CD4-positive, alpha-beta T cell (primary cell): ENCODE data around the gene DCP1A. TPM values are rescaled to one million over a fixed set of nuclear protein-coding genes. Genes with fewer than 3 reads are reported as not detected.

Source experiments
- ATAC-seq: fragments of 200-7000 bp; cut with Tn5 transposase; one replicate; pipeline ENCODE4 v1.10.0; 2022; ENCODE audit warnings: mild to moderate bottlenecking; ENCODE audit not compliant: poor library complexity
- CTCF ChIA-PET: fragments of 350-600 bp; sonication (Branson Sonifier 250); formaldehyde crosslinking; loops from one replicate; lab custom pipeline; 2021; ENCODE audit warnings: antibody characterized with exemption, inconsistent platforms; lab: Charles Lee
- POLR2A ChIA-PET: fragments of 350-600 bp; sonication (Branson Sonifier 250); formaldehyde crosslinking; loops from one replicate; lab custom pipeline; 2021; ENCODE audit warnings: antibody characterized with exemption, inconsistent platforms; lab: Charles Lee
- DNase-seq, 14 experiments: peaks; one replicate each; pipeline ENCODE4 v3.0.0-alpha.2; 2013 to 2020; ENCODE audit warnings: mixed read lengths in 2 of 14
- H3K27ac ChIP-seq, 2 donors: one replicate each; pipeline versions ENCODE4 v1.5.1 to v1.7.0; 2013; ENCODE audit warnings: low read length in 2 of 2, low read depth in 1 of 2, mild to moderate bottlenecking in 1 of 2
- H3K27me3 ChIP-seq, 2 experiments: 1 replicate in 1 of 2; 2 replicates in 1 of 2; pipeline versions ENCODE4 v1.6.1 to v1.7.0; 2013; ENCODE audit warnings: low read length in 2 of 2, control low read depth in 1 of 2, mild to moderate bottlenecking in 1 of 2, moderate library complexity in 1 of 2; ENCODE audit not compliant: insufficient read depth in 2 of 2, control insufficient read depth in 1 of 2
- H3K36me3 ChIP-seq: one replicate; pipeline ENCODE4 v1.6.1; 2013; ENCODE audit warnings: low read length, control low read depth; ENCODE audit not compliant: insufficient read depth
- H3K4me1 ChIP-seq: one replicate; pipeline ENCODE4 v1.6.1; 2013; ENCODE audit warnings: low read length, control low read depth; ENCODE audit not compliant: insufficient read depth
- H3K4me3 ChIP-seq: one replicate; pipeline ENCODE4 v1.5.1; 2013; ENCODE audit warnings: mild to moderate bottlenecking, low read length, moderate library complexity
- H3K9me3 ChIP-seq, 2 experiments: 1 replicate in 1 of 2; 2 replicates in 1 of 2; pipeline versions ENCODE4 v1.6.1 to v1.7.0; 2013; ENCODE audit warnings: low read length in 2 of 2, mild to moderate bottlenecking in 2 of 2, control low read depth in 1 of 2, moderate library complexity in 1 of 2; ENCODE audit not compliant: control insufficient read depth in 1 of 2, insufficient read depth in 1 of 2
- H3K27ac Mint-ChIP-seq: one replicate; pipeline ENCODE4 v1.8.0; 2020; ENCODE audit warnings: mixed read lengths
- H3K27me3 Mint-ChIP-seq: one replicate; pipeline ENCODE4 v1.8.0; 2021; ENCODE audit warnings: mixed read lengths
- H3K36me3 Mint-ChIP-seq: one replicate; pipeline ENCODE4 v1.8.0; 2021; ENCODE audit warnings: low read depth, mixed read lengths
- H3K4me1 Mint-ChIP-seq: one replicate; pipeline ENCODE4 v1.8.0; 2021; ENCODE audit warnings: low read depth, mixed read lengths
- H3K4me3 Mint-ChIP-seq: one replicate; pipeline ENCODE4 v1.8.0; 2020; ENCODE audit warnings: mild to moderate bottlenecking, mixed read lengths
- H3K9me3 Mint-ChIP-seq: one replicate; pipeline ENCODE4 v1.8.0; 2020; ENCODE audit warnings: mixed read lengths
- intact Hi-C, 2 experiments: fragments of 100-400 bp; cut with DNase I in 1 of 2; cut with micrococcal nuclease in 1 of 2; formaldehyde crosslinking; loops; one replicate each; pipeline versions ENCODE4 v1.15.1 to v1.9.0; 2023 to 2025; cut with DNase I, micrococcal nuclease
- total RNA-seq, 174 experiments: library from RNA in 2 of 174; stranded (reverse) in 2 of 174; gene quantifications; one replicate each; pipeline ENCODE4 v1.2.3 and lab custom pipeline; 2021 to 2026
- TF ChIP-seq, protein P1 (sequence below): fragments of 200-600 bp; IDR thresholded peaks from one replicate; pipeline ENCODE4 v1.8.0; 2022; ENCODE audit warnings: antibody characterized with exemption, mild to moderate bottlenecking

DCP1A gene
- total RNA-seq, 2 experiments from 2014 or later = 58.9 to 60.1 TPM

DNA sequence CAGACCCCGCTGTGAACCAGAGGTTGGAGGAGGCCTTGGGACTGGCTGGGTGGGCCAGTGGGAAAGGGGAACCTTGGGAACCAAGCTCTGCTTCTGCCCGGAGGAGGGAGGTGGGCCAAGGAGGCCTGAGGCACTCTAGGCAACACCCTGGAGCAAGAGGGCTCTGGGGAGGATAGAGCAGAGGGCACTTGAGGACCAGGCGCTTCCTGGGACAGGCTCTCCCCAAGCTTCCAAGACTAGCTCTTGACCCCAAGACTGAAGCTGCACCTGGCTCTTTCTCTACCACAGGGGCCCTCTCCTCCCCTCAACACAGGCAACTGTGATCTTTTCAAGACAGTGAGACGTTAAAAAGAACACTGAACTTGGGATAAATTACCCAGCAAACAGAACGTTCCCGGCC lies 111.8 kb downstream of the DCP1A start:
- ChIA-PET CTCF (no interaction called here), POLR2A (no interaction called here)
- TF ChIP-seq, protein P1, sequence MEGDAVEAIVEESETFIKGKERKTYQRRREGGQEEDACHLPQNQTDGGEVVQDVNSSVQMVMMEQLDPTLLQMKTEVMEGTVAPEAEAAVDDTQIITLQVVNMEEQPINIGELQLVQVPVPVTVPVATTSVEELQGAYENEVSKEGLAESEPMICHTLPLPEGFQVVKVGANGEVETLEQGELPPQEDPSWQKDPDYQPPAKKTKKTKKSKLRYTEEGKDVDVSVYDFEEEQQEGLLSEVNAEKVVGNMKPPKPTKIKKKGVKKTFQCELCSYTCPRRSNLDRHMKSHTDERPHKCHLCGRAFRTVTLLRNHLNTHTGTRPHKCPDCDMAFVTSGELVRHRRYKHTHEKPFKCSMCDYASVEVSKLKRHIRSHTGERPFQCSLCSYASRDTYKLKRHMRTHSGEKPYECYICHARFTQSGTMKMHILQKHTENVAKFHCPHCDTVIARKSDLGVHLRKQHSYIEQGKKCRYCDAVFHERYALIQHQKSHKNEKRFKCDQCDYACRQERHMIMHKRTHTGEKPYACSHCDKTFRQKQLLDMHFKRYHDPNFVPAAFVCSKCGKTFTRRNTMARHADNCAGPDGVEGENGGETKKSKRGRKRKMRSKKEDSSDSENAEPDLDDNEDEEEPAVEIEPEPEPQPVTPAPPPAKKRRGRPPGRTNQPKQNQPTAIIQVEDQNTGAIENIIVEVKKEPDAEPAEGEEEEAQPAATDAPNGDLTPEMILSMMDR = no peak
- ATAC-seq (no peak), DNase-seq (no peak)
- no peak overlapping the region for H3K4me3 ChIP-seq
- no peaks in the 10 kb centered on the region for H3K9me3 Mint-ChIP-seq
- peaks cover 91% of the 10 kb centered on the region for H3K36me3 ChIP-seq
- H3K27me3 Mint-ChIP-seq = no peaks in the 10 kb centered on the region
- no peaks in the 10 kb centered on the region for H3K9me3 ChIP-seq
- no peak overlapping the region for H3K27ac Mint-ChIP-seq
- H3K4me1 ChIP-seq = peaks cover 3% of the 10 kb centered on the region
- no peak overlapping the region for H3K4me3 Mint-ChIP-seq
- H3K4me1 Mint-ChIP-seq = no peaks in the 10 kb centered on the region
- H3K36me3 Mint-ChIP-seq = peaks cover 80% of the 10 kb centered on the region
- H3K27ac ChIP-seq = no peak overlapping the region
- intact Hi-C loops = no loop called here
- H3K27me3 ChIP-seq = no peaks in the 10 kb centered on the region

DNA sequence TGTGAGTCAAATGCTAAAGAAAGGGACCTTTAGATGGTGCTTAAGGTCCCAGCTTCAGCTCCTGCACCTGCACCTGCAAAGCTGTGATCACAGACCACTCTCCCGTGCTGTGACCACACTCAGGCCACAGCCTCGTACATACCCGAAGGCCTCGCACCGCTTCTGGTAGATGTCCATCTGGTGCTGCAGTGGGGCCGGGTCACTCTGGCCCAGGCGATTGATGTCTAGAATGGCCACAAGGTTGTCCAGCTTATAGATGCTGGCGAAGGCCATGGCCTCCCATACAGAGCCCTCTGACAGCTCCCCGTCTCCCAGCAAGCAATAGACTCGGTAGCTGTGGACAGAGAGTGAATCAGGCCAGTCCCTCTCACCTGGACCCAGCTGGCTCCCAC lies 112.5 kb downstream of the DCP1A start:
- CTCF ChIA-PET = no interaction called here
- H3K27me3 ChIP-seq = no peaks in the 10 kb centered on the region
- Mint-ChIP-seq H3K27ac (no peak overlapping the region), H3K27me3 (no peaks in the 10 kb centered on the region), H3K36me3 (peaks cover 80% of the 10 kb centered on the region), H3K9me3 (no peaks in the 10 kb centered on the region), H3K4me1 (no peaks in the 10 kb centered on the region), H3K4me3 (no peak overlapping the region)
- POLR2A ChIA-PET = interaction anchor here (0.7 kb wide), 1 partner anchor 103 kb away, joined by 3 read pairs; no protein-coding TSS in a partner anchor
- intact Hi-C loops = no loop called here
- H3K36me3 ChIP-seq = peaks cover 91% of the 10 kb centered on the region
- H3K4me3 ChIP-seq = no peak overlapping the region
- TF ChIP-seq, protein P1 = no peak
- H3K27ac ChIP-seq = no peak overlapping the region
- H3K9me3 ChIP-seq = peaks cover 0 to 3% of the 10 kb centered on the region in 2 experiments
- no peaks in the 10 kb centered on the region for H3K4me1 ChIP-seq
- no peak for DNase-seq
- ATAC-seq = no peak

DNA sequence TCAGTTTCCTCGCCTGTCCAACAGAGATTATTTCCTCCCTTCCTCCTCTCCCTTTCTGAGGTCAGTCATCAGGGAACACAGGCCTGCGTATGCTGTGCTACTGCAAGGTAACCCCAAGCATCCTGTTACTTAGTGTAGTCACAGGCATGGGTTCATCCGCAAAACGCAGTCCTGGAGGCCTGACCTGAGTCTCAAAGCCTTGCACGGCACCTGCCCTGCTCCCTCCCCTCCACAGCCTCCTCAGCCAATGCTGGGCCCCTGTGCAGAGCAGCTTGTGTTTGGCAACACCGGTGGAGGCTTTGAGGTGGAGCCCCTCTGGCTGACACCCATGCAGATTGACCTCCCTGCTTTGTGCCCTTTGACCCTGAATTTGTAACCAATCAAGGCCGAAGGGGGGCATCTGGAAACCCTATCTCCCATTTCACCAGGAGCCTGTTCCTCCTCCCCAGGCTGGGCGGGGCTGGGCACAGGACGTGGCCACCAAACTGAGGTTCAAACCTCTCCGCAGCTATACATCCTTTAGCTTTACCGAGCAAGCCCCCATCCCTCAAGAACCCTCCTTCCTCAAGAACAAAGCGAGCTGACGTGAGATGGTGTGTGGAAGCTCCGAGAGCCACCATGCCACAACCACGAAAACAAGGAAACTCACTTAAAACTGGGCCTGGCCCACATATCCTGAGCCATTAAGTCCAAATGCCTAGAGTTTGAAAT lies 113.1 kb downstream of the DCP1A start:
- CTCF ChIA-PET = no interaction called here
- H3K4me3 ChIP-seq = no peak overlapping the region
- intact Hi-C loops = no loop called here
- POLR2A ChIA-PET = interaction anchor here (0.7 kb wide), 1 partner anchor 103 kb away, joined by 3 read pairs; no protein-coding TSS in a partner anchor
- ATAC-seq = no peak
- no peaks in the 10 kb centered on the region for H3K4me1 Mint-ChIP-seq
- TF ChIP-seq, protein P1 = no peak
- DNase-seq = no peak
- H3K9me3 ChIP-seq = peaks cover 0 to 3% of the 10 kb centered on the region in 2 experiments
- H3K9me3 Mint-ChIP-seq = no peaks in the 10 kb centered on the region
- H3K36me3 Mint-ChIP-seq = peaks cover 80% of the 10 kb centered on the region
- no peaks in the 10 kb centered on the region for H3K4me1 ChIP-seq
- H3K27ac ChIP-seq = no peak overlapping the region
- no peaks in the 10 kb centered on the region for H3K27me3 Mint-ChIP-seq
- no peaks in the 10 kb centered on the region for H3K27me3 ChIP-seq
- no peak overlapping the region for H3K27ac Mint-ChIP-seq
- H3K36me3 ChIP-seq = peaks cover 91% of the 10 kb centered on the region
- H3K4me3 Mint-ChIP-seq = no peak overlapping the region

Other genes starting within 250 kb of the DCP1A start
- 10 to 100 TPM in 1 of 2 experiments, 1 to 10 TPM in 1; 8.5 to 10.2 TPM for gene RFT1, start 217.1 kb downstream of the DCP1A start, total RNA-seq
- 10 to 100 TPM; 18.1 to 20.1 TPM for gene PRKCD, start 186.3 kb downstream of the DCP1A start, total RNA-seq
- 100 to 1,000 TPM in 1 of 2 experiments, 10 to 100 TPM in 1; 91.5 to 103 TPM for gene TKT, start 91.5 kb downstream of the DCP1A start, total RNA-seq
- gene CACNA1D, start 147.1 kb upstream of the DCP1A start, total RNA-seq = not detected